G401.6 (cell line): ENCODE data around the gene ANKLE1.
"Not testable (repeated sequence)": the region's sequence is repeated elsewhere in the genome, so short reads cannot be mapped to it uniquely, and the experiment has no call there.

Experiments used
- FAIRE-seq: peaks from 2 replicates; lab custom pipeline; 2012; peaks lifted over from hg19 to GRCh38; lab: Jason Lieb, UNC

ANKLE1 gene

GRCh38 chr19:17282488-17283125, 906 bp downstream of the ANKLE1 start:
- peak; percentile 25 for FAIRE-seq

GRCh38 chr19:17283504-17283996, 1.8 kb downstream of the ANKLE1 start:
- no peak for FAIRE-seq

DNA sequence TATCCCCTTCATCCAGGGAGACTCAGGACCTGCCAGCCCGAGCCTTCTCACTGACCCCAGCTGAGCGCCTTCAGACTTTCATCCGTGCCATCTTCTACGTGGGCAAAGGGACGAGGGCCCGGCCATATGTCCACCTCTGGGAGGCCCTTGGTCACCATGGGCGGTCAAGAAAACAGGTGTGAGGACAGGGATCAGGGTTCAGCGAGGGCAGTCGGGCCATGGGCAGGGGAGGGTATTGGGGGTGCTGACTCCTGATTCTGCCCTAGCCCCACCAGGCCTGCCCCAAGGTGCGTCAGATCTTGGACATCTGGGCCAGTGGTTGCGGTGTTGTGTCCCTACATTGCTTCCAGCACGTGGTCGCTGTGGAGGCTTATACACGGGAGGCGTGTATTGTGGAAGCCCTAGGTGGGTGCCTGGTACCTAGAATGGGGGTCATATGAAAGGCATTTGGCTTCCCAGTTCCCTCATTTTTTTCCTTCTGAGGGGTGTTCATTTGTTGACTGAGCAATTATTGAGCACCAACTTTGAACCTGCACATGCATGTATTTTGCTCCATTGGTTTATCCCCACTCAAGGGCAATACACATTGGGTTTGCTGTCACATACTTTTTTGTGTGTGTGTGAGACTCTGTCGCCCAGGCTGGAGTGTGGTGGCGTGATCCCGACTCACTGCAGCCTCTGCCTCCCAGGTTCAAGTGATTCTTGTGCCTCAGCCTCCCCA, 3.9 kb downstream of the ANKLE1 start:
- FAIRE-seq, result no peak

DNA sequence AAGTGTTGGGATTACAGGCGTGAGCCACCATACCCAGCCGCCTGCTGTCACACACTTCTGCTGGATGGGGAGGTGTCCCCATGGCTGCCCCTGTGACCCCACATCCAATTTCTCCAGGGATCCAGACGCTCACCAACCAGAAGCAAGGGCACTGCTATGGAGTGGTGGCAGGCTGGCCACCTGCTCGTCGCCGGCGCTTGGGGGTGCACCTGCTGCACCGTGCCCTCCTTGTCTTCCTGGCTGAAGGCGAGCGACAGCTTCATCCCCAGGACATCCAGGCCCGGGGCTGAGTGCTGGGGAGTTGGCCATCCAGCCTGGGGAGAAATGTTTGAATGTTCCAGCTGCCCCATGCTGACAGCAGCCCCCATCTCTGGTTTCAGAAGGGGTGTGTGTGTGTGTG, 4.6 kb downstream of the ANKLE1 start:
- FAIRE-seq, result no peak

- no peak for FAIRE-seq
These were observed 5.1 kb downstream of the ANKLE1 start for GRCh38 chr19:17286752-17287151.

DNA sequence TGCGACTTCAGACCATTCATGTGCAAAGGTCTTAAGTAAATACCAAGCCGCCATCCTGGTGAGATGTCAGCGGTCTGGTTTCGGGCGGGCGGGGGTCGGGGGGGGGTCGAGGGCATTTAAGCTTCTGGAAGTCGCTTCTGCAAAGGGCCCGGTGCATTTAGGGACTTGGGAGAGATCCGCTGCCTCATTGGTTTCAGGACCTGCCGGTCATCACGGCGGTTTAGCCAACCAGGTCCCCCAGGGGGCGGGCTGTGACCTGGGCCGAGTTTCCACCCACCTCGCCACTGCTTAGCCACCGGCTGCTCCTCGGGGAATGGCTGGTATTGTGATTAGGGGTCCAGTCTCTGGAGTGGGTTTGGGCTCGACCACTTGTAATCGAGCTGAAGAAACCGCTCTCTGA, 7.8 kb downstream of the ANKLE1 start:
- FAIRE-seq, result no peak

DNA sequence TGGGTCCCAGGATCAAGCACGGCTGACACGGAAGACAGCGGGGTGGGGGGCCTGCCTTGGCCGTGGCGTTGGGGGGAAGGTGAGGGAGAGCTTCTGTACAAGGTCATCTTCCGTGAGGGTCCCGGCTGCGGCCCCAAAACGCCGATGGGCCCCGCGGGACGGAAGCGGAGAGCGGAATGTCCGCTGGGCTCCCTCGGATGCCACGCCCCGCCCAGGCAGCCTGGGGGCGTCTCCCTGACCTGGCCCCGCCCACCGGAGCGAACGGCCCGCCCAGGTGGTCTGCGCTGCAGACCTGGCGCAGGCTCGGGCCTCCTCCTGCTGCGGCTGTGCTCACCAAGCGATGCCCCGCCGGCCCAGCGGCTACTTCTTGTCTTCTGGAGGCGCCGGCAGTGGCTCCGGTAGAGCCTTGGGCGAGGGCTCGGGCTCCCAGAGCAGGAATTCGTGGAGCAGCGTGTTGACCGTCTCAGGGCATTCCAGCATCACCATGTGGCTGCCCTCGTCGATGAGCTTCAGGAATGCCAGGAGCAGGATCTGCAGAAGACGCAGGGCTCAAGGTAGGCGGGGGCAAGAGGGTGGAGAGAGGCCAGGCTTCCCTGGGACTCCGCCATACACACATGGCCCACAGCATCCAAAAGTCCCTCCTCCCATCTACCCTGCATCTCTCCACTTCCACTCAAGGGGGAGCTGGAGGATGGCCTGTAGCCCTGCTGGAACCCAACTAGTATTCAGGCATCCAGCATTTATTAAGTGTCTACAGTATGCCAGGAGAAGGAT, 10.8 kb downstream of the ANKLE1 start:
- peak; percentile 96 for FAIRE-seq

GRCh38 chr19:17293605-17294004, 11.9 kb downstream of the ANKLE1 start:
- no peak for FAIRE-seq

GRCh38 chr19:17294051-17294891, 12.6 kb downstream of the ANKLE1 start:
- FAIRE-seq, result no peak

- FAIRE-seq, result not testable (repeated sequence)
These were observed 13.8 kb downstream of the ANKLE1 start for GRCh38 chr19:17295551-17295950.

GRCh38 chr19:17296273-17296672, 14.6 kb downstream of the ANKLE1 start:
- FAIRE-seq, result no peak

- no peak for FAIRE-seq
These were observed 15.3 kb downstream of the ANKLE1 start for GRCh38 chr19:17296976-17297375.

DNA sequence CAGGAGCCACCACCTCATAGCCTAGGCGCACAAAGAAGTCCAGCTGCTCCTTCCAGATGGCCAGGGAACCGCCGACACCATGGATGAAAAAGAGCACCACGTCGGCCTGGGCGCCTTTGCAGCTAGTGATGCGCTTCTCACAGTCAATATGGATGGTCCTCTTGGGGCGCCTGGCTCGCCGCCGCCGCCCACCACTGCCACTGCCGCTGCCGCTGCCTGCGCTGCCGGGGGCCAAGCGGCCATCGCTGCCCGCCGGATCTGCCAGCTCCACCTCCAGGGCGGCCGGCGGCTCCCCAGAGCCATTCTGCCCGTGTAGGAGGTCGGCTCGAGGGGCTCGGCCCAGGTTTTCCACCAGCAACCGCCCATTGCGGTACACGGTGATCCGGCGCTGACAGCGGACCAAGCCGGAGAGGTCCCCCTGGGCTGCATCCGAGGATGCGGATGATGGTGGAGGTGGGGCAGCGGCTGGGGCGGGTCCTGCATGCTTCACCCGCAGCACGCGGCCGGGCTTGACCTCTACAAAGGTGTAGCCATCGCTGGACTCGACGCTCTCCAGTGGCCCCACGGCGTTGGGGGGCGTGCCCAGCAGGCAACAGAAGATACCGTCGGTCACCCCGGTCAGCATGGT, 19.4 kb downstream of the ANKLE1 start:
- FAIRE-seq, result no peak

DNA sequence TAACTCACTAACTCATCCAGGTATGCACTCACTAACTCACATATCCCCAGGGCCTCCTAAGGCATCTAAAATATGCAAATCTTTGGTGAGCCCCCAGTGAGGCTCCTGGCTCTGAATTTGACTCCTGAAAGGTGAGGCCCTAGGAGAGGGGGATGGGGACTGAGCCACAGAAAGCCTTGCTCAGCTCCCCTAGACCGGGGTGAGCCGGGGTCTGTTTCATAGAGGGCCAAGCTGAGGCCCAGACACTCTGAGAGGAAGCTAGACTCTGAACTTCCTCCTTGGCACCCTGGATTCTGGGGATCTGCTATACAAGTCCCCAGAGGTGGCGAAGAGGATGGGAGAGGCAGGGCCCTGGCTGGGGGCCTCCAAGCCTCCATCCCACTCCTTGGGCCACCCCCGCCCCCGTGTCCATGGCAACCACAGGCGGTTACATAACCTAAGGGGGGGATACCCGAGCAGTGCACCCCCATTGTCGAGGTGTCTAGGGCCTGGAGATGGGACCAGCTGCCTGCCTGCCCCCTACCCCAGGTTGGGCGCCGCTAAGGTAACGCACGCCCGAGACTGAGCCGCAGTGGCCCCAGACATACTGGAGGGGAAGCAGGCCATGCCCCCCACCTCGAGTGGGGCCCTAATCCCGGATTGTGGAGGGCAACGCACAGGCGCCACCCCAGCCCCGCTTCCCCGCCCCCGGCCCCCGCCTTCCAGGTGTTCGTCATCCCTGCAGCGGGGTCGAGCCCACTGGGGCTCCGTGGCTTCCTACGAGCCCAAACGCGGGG, 20.9 kb downstream of the ANKLE1 start:
- no peak for FAIRE-seq

GRCh38 chr19:17303167-17303939, 21.7 kb downstream of the ANKLE1 start, which contains the start of gene ABHD8:
TSS of gene ABHD8 (minus strand) at chr19:17303425. CDS start at chr19:17301616, 1,809 bp downstream.
- FAIRE-seq, result peak; percentile 89

DNA sequence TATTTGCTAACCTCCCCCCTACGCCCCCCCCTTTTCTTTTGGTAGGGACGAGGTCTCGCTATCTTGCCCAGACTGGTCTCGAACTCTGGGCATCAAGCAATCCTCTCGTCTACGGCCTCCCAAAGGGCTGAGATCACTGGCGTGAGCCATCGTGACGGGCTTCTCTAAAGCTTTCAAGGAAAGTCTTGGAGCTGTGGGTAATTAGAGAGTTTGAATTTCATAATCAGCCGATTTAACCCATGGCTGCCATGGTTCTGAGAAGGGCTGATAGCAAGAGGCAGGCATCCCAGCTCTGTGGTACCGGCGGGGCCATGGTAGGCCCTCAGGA, 22.2 kb downstream of the ANKLE1 start:
- no peak for FAIRE-seq

GRCh38 chr19:17304386-17305215, 22.9 kb downstream of the ANKLE1 start:
- no peak for FAIRE-seq

GRCh38 chr19:17305216-17305516, 23.5 kb downstream of the ANKLE1 start:
- FAIRE-seq, result no peak

- FAIRE-seq, result peak; percentile 98
These were observed 24.0 kb downstream of the ANKLE1 start, which contains the start of gene MRPL34 for GRCh38 chr19:17305517-17306284. TSS of gene MRPL34 (plus strand) at chr19:17305872. CDS start at chr19:17305893, 21 bp downstream.
